Lower leg skin (tissue), 3 donors: ENCODE measurements around the gene CLDN16.

Source experiments
- POLR2A ChIP-seq, 2 donors: fragments of 450-650 bp; IDR thresholded peaks; one replicate each; pipeline ENCODE4 v1.6.1; 2016 to 2017; ENCODE audit warnings: antibody characterized with exemption in 2 of 2, mild to moderate bottlenecking in 1 of 2, moderate library complexity in 1 of 2
- TF ChIP-seq, protein P1 (sequence below), 3 donors: fragments of 450-650 bp; IDR thresholded peaks; one replicate each; pipeline ENCODE4 v1.5.1; 2016; ENCODE audit warnings: antibody characterized with exemption in 3 of 3, mild to moderate bottlenecking in 3 of 3, moderate library complexity in 2 of 3

DNA sequence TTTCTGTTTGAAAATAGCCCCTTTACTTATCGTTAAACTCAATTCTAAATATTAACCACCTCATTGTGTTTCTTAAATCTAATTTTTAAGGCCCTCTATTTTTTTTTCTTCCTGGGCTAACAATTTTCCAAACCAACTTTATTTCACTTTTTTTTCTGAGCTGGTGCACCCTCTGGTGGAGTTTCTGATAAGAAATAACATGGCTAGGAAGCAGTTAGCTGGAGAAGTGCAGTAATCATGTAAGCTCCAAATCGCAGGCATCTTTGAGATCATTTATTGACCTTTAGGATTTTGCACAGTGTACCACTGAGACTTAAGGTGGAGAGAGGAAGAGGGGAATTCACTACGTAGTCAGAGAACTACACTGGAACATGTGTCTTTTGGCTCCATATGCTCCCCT is 55.3 kb downstream of the CLDN16 start:
- TF ChIP-seq, protein P1, sequence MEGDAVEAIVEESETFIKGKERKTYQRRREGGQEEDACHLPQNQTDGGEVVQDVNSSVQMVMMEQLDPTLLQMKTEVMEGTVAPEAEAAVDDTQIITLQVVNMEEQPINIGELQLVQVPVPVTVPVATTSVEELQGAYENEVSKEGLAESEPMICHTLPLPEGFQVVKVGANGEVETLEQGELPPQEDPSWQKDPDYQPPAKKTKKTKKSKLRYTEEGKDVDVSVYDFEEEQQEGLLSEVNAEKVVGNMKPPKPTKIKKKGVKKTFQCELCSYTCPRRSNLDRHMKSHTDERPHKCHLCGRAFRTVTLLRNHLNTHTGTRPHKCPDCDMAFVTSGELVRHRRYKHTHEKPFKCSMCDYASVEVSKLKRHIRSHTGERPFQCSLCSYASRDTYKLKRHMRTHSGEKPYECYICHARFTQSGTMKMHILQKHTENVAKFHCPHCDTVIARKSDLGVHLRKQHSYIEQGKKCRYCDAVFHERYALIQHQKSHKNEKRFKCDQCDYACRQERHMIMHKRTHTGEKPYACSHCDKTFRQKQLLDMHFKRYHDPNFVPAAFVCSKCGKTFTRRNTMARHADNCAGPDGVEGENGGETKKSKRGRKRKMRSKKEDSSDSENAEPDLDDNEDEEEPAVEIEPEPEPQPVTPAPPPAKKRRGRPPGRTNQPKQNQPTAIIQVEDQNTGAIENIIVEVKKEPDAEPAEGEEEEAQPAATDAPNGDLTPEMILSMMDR (IDR thresholded peaks at IDR 0.05): no peak
- no peak for TF ChIP-seq POLR2A (IDR thresholded peaks at IDR 0.05)
